Measurements from ENCODE around the gene LRRC9.

GRCh38 chr14:60090864-60091519 lies 171.0 kb downstream of the LRRC9 start:
- TF ChIP-seq POLR2A (IDR thresholded peaks at IDR 0.05) (no peak), EP300 (IDR thresholded peaks at IDR 0.05) (no peak)

All from gastroesophageal sphincter (tissue), 2 donors.